Fibroblast of villous mesenchyme (primary cell): ENCODE results near the gene TCERG1L. TPM values are rescaled to one million over a fixed set of nuclear protein-coding genes. Genes with fewer than 3 reads are reported as not detected.

Experiments used
- DNase-seq: peaks from one replicate; pipeline ENCODE4 v3.0.0-alpha.2; 2010; ENCODE audit warnings: low read depth
- H3K4me3 ChIP-seq: 2 replicates; pipeline ENCODE4 v1.5.1; 2011; ENCODE audit warnings: low read depth, mild to moderate bottlenecking, low read length
- total RNA-seq: library from RNA; depleted of rRNA; stranded (reverse); fragments of >200 nt; gene quantifications from 2 replicates; pipeline ENCODE4 v1.2.3, GENCODE V29; 2012
- TF ChIP-seq, protein P1 (sequence below): IDR thresholded peaks from 2 replicates; pipeline ENCODE4 v1.5.1; 2012; ENCODE audit warnings: low read depth, mild to moderate bottlenecking, low read length; ENCODE audit not compliant: insufficient read depth

Gene TCERG1L
- total RNA-seq, 1 donor = not detected

DNA sequence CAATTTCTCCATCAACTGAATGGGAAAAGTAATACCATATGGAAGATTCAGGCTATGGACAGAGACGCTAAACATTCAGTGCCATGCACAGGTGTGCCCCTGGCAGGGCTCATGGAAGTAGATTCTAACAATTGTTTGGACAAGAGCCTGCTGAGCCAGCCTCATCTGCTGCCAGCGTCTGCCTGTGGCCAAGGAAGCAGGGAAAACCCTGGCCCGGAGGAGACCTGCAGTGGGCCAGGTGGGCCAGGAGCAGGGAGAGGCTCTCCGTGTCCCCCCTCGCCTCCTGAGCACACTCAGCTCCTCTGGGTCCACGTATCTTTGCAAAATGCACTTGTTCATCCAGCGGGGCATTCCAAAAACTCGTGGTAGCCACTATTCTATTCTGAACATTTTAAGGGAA is 130.1 kb downstream of the TCERG1L start:
- TF ChIP-seq, protein P1, sequence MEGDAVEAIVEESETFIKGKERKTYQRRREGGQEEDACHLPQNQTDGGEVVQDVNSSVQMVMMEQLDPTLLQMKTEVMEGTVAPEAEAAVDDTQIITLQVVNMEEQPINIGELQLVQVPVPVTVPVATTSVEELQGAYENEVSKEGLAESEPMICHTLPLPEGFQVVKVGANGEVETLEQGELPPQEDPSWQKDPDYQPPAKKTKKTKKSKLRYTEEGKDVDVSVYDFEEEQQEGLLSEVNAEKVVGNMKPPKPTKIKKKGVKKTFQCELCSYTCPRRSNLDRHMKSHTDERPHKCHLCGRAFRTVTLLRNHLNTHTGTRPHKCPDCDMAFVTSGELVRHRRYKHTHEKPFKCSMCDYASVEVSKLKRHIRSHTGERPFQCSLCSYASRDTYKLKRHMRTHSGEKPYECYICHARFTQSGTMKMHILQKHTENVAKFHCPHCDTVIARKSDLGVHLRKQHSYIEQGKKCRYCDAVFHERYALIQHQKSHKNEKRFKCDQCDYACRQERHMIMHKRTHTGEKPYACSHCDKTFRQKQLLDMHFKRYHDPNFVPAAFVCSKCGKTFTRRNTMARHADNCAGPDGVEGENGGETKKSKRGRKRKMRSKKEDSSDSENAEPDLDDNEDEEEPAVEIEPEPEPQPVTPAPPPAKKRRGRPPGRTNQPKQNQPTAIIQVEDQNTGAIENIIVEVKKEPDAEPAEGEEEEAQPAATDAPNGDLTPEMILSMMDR = no peak
- no peak overlapping the region for H3K4me3 ChIP-seq
- DNase-seq = no peak

DNA sequence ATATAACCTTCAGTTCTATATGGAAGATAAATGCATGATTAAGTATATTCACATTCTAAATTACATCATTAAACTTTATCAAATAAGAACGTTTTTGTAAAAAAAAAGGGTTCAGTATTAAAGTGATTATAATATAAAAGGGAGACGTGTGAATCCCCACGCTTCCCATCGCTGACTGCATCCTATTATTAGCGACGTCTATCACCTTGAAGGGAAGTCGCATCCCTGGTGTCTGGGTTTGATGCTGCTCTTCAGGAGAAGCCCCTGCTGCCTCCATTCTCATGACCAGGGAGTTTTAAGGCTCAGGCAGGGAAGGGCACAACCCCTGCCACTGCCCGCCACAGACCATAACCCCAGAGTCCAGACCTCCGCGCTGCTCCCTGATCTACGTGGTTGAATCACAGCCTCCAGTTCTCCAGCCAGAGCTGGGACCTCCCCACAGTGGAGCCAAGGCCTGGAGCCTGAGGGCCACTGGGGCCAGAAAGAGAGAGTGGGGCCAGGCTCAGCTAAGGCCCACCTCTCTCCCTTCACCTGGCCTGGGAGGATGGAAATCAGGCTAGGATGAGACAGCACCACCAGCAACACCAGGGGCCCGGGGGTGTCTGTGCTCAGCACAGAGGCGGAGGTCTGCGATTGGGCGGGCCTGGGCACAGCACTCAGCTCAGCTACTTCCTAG is 130.6 kb downstream of the TCERG1L start:
- TF ChIP-seq, protein P1 = no peak

DNA sequence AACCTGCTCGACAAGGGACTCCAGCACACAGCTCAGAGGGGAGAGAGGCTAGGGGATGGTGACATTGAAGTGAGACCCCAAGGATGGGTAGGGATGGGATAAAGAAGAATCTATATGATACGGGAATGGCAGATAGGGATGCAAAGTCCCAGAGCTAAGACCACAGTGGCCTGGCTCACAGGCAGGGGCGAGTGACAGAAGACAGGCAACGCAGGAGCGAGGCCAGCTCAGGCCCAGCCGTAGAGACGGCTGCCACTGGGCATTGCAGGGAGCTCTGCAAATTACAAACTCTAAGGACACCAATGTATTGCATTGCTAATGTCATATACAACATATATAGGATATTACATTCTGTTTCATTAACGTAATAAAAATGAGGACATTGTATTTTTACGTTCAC is 131.4 kb downstream of the TCERG1L start:
- H3K4me3 ChIP-seq = no peak overlapping the region
- no peak for DNase-seq
- TF ChIP-seq, protein P1 = no peak

More for the DNA sequence above, 130.6 kb downstream of the TCERG1L start:
- H3K4me3 ChIP-seq = no peak overlapping the region
- no peak for DNase-seq

DNA sequence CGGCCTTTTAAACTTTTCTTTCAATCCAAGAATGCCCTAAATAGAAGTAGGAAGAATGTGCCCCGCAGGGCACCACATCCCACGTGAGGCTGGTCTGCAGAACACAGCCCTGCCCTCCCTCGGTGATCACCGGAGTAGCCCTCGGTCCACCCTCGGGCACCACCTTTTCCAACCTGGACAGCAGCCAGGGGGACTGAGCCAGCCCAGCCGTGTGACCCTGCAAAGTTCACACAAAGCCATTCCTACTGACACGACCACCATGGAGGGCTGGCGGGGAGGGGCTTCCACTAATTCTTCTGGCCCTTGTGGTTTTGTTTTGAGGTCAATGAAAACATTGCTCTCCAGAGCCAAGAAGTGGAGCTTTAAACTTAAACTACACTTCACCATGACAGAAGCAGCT is 132.2 kb downstream of the TCERG1L start:
- DNase-seq = no peak
- no peak overlapping the region for H3K4me3 ChIP-seq
- TF ChIP-seq, protein P1 = no peak

DNA sequence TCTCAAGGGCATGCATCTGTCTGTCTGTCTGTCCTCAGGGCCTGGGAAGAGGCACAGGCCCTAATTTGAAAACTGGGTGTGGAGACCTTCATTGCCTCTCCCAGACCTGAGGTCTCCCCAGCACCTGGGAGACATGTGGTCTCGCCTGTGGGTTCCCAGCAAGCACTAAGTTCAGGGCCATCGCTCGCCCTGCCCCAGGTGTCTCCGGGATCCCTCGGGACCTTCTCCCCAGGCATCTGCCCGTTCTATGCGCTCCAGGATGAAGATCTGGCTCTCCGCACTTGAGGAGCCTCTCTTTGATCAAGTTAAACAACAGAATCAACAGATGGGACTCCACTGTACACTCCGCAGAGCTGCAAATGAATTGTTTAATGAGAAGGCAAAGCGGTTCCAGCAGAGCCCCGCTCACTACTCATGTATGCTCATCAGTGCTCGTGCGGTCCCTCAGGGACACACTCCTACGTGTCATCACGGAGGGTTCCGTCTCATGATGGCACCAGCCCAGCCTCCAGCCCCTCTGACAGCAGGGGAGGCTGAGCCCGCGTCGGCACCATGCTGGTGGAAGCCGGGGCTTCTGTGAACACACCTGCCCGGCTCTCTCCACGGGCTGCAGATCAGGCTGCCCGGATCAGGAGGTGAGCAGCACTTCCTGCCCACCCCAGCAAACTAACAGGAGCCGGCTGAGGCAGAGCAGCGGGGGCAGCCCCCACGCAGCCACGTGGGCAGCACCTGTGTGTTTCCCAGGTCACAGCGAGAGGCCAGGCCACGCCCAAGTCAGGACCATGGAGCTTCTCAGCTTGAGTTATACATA is 132.8 kb downstream of the TCERG1L start:
- no peak overlapping the region for H3K4me3 ChIP-seq
- DNase-seq = no peak
- TF ChIP-seq, protein P1 = no peak

DNA sequence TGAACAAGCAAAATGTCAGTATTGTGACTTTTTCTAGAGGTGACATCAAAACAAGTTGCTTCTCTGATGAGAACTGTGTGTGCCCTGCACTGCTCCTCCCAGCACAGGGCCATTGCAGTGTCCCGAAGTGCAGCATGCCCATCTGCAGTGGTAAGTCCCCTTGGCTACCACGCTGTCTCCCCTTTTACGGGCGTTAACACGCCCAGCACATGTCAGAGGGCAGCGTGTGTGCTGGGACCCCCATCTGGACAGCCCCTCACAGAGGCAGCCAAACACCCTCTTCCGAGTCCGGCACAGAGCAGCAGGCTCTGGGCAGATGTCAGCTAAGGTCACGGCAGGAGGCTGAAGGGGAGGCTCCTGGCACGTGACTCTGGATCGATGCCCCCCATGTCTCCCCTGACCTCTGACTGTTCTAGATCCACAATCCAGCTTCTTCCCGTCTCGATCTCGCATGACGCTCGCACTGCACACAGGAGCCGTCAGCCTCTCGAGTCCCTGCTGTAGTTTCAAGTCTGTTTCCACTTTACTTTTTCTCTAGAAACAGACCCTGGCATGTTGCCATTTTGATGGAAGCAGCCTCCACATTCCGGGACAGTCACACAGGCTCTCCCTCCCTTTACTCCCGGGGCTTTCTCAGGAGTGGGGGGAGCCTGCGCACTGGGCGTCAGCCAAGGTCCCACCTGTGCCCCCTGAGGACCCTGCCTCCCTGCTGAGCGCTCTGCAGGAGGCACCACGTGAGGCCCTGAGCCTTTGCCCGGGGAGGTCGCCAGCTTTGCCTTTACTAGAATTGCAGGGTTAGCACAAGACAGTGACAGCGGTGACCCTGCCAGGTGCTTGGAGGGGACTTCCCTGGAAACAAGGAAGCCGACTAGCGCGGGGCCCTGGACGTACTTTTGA is 133.8 kb downstream of the TCERG1L start:
- TF ChIP-seq, protein P1 = no peak
- no peak overlapping the region for H3K4me3 ChIP-seq
- DNase-seq = no peak
